ENCODE results near the gene ZNF418. TPM values are rescaled to one million over a fixed set of nuclear protein-coding genes. Genes with fewer than 3 reads are reported as not detected.

Gene ZNF418
- 1 to 10 TPM; 2.7 to 6.5 TPM for total RNA-seq
- total RNA-seq, result 2.0 to 3.5 reads per million in 2 donors

- Mint-ChIP-seq H3K27me3 (no peaks in the 10 kb centered on the region), H3K4me3 (peak within 1 kb of the TSS; percentile 87), H3K4me1 (peaks cover 4% of the 10 kb centered on the region), H3K36me3 (ENCODE audit: low read depth) (no peaks in the 10 kb centered on the region), H3K27ac (peak within 1 kb of the TSS; percentile 85)
- peaks cover 19% of the 10 kb centered on the region for H3K9me3 ChIP-seq (ENCODE audit: control insufficient read depth, low read length, poor library complexity, severe bottlenecking)
- ATAC-seq (peak; percentile 99), DNase-seq (peak in 2 of 3 donors; percentile 10 to 27)
Measured at GRCh38 chr19:57934820-57935665, at the start of gene ZNF418. ZNF418 (minus strand) TSS chr19:57935402; CDS start chr19:57933822, 1,580 bp downstream.

- peaks cover 76% of the 10 kb centered on the region for H3K9me3 ChIP-seq (ENCODE audit: control insufficient read depth, low read length, poor library complexity, severe bottlenecking)
- Mint-ChIP-seq H3K27me3 (no peaks in the 10 kb centered on the region), H3K36me3 (ENCODE audit: low read depth) (peaks cover 2% of the 10 kb centered on the region), H3K4me3 (no peak overlapping the region), H3K4me1 (no peaks in the 10 kb centered on the region), H3K27ac (no peak overlapping the region)
- ATAC-seq, result no peak
- no peak for DNase-seq
Measured at GRCh38 chr19:57978586-57979289, 43.5 kb upstream of the ZNF418 start.

GRCh38 chr19:57974434-57974833 lies 39.2 kb upstream of the ZNF418 start, which contains the start of gene C19orf18:
C19orf18 (minus strand) TSS chr19:57974534; CDS start chr19:57974432, 102 bp downstream.
- peaks cover 52% of the 10 kb centered on the region for H3K9me3 ChIP-seq (ENCODE audit: control insufficient read depth, low read length, poor library complexity, severe bottlenecking)
- Mint-ChIP-seq H3K4me1 (no peaks in the 10 kb centered on the region), H3K36me3 (ENCODE audit: low read depth) (peaks cover 2% of the 10 kb centered on the region), H3K27me3 (no peaks in the 10 kb centered on the region), H3K4me3 (no peak within 1 kb of the TSS), H3K27ac (no peak within 1 kb of the TSS)
- ATAC-seq, result no peak
- no peak for DNase-seq

- peaks cover 3% of the 10 kb centered on the region for H3K36me3 Mint-ChIP-seq (ENCODE audit: low read depth)
- H3K27ac Mint-ChIP-seq, result no peak overlapping the region
- no peak for DNase-seq
- peaks cover 3% of the 10 kb centered on the region for H3K9me3 ChIP-seq (ENCODE audit: control insufficient read depth, low read length, poor library complexity, severe bottlenecking)
- H3K4me1 Mint-ChIP-seq, result no peaks in the 10 kb centered on the region
- H3K27me3 Mint-ChIP-seq, result no peaks in the 10 kb centered on the region
- no peak for ATAC-seq
- no peak overlapping the region for H3K4me3 Mint-ChIP-seq
Measured at GRCh38 chr19:57964761-57965160, 29.6 kb upstream of the ZNF418 start.

- peaks cover 5% of the 10 kb centered on the region for H3K9me3 ChIP-seq (ENCODE audit: control insufficient read depth, low read length, poor library complexity, severe bottlenecking)
- H3K36me3 Mint-ChIP-seq (ENCODE audit: low read depth), result peaks cover 2% of the 10 kb centered on the region
- DNase-seq (no peak), ATAC-seq (no peak)
- H3K27ac Mint-ChIP-seq, result no peak overlapping the region
- no peaks in the 10 kb centered on the region for H3K4me1 Mint-ChIP-seq
- H3K4me3 Mint-ChIP-seq, result no peak overlapping the region
- no peaks in the 10 kb centered on the region for H3K27me3 Mint-ChIP-seq
Measured at GRCh38 chr19:57961785-57962184, 26.6 kb upstream of the ZNF418 start.

GRCh38 chr19:57954996-57955395 lies 19.8 kb upstream of the ZNF418 start:
- H3K36me3 Mint-ChIP-seq (ENCODE audit: low read depth), result peaks cover 5% of the 10 kb centered on the region
- no peak overlapping the region for H3K4me3 Mint-ChIP-seq
- no peaks in the 10 kb centered on the region for H3K4me1 Mint-ChIP-seq
- peaks cover 9% of the 10 kb centered on the region for H3K27me3 Mint-ChIP-seq
- no peak for ATAC-seq
- H3K27ac Mint-ChIP-seq, result no peak overlapping the region
- no peak for DNase-seq
- peaks cover 2% of the 10 kb centered on the region for H3K9me3 ChIP-seq (ENCODE audit: control insufficient read depth, low read length, poor library complexity, severe bottlenecking)

GRCh38 chr19:57949702-57950101 lies 14.5 kb upstream of the ZNF418 start:
- H3K4me3 Mint-ChIP-seq, result no peak overlapping the region
- no peaks in the 10 kb centered on the region for H3K4me1 Mint-ChIP-seq
- H3K27me3 Mint-ChIP-seq, result peaks cover 6% of the 10 kb centered on the region
- H3K27ac Mint-ChIP-seq, result no peak overlapping the region
- no peaks in the 10 kb centered on the region for H3K9me3 ChIP-seq (ENCODE audit: control insufficient read depth, low read length, poor library complexity, severe bottlenecking)
- no peak for ATAC-seq
- DNase-seq, result no peak
- peaks cover 3% of the 10 kb centered on the region for H3K36me3 Mint-ChIP-seq (ENCODE audit: low read depth)

- Mint-ChIP-seq H3K27me3 (peaks cover 2% of the 10 kb centered on the region), H3K27ac (no peak overlapping the region), H3K36me3 (ENCODE audit: low read depth) (no peaks in the 10 kb centered on the region), H3K4me3 (no peak overlapping the region), H3K4me1 (no peaks in the 10 kb centered on the region)
- DNase-seq, result no peak
- no peaks in the 10 kb centered on the region for H3K9me3 ChIP-seq (ENCODE audit: control insufficient read depth, low read length, poor library complexity, severe bottlenecking)
- ATAC-seq, result no peak
Measured at GRCh38 chr19:57949296-57949695, 14.1 kb upstream of the ZNF418 start.

GRCh38 chr19:57947419-57948134 lies 12.4 kb upstream of the ZNF418 start, which contains the start of gene ZNF256:
ZNF256 (minus strand) TSS chr19:57947706; CDS start chr19:57947474, 232 bp downstream.
- peaks cover 8% of the 10 kb centered on the region for H3K9me3 ChIP-seq (ENCODE audit: control insufficient read depth, low read length, poor library complexity, severe bottlenecking)
- ATAC-seq, result peak; percentile 96
- no peaks in the 10 kb centered on the region for H3K4me1 Mint-ChIP-seq
- peak; percentile 54 to 71 (median 71) for DNase-seq
- H3K27me3 Mint-ChIP-seq, result no peaks in the 10 kb centered on the region
- H3K36me3 Mint-ChIP-seq (ENCODE audit: low read depth), result peaks cover 7% of the 10 kb centered on the region
- H3K27ac Mint-ChIP-seq, result peak within 1 kb of the TSS; percentile 57
- peak within 1 kb of the TSS; percentile 87 for H3K4me3 Mint-ChIP-seq

- Mint-ChIP-seq H3K4me1 (no peaks in the 10 kb centered on the region), H3K27me3 (no peaks in the 10 kb centered on the region), H3K36me3 (ENCODE audit: low read depth) (peaks cover 10% of the 10 kb centered on the region), H3K27ac (no peak overlapping the region), H3K4me3 (peak overlapping the region; percentile 87)
- H3K9me3 ChIP-seq (ENCODE audit: control insufficient read depth, low read length, poor library complexity, severe bottlenecking), result peaks cover 13% of the 10 kb centered on the region
- no peak for ATAC-seq
- no peak for DNase-seq
Measured at GRCh38 chr19:57947088-57947418, 11.9 kb upstream of the ZNF418 start.

GRCh38 chr19:57946316-57946715 lies 11.1 kb upstream of the ZNF418 start:
- H3K4me1 Mint-ChIP-seq, result no peaks in the 10 kb centered on the region
- no peak overlapping the region for H3K27ac Mint-ChIP-seq
- H3K36me3 Mint-ChIP-seq (ENCODE audit: low read depth), result peaks cover 17% of the 10 kb centered on the region
- DNase-seq, result no peak
- H3K9me3 ChIP-seq (ENCODE audit: control insufficient read depth, low read length, poor library complexity, severe bottlenecking), result peaks cover 20% of the 10 kb centered on the region
- no peak for ATAC-seq
- H3K27me3 Mint-ChIP-seq, result no peaks in the 10 kb centered on the region
- peak overlapping the region; percentile 87 for H3K4me3 Mint-ChIP-seq

GRCh38 chr19:57941593-57941992 lies 6.4 kb upstream of the ZNF418 start:
- ATAC-seq, result no peak
- DNase-seq, result no peak
- Mint-ChIP-seq H3K27me3 (no peaks in the 10 kb centered on the region), H3K36me3 (ENCODE audit: low read depth) (peaks cover 20% of the 10 kb centered on the region), H3K4me3 (no peak overlapping the region), H3K27ac (no peak overlapping the region), H3K4me1 (no peaks in the 10 kb centered on the region)
- peaks cover 27% of the 10 kb centered on the region for H3K9me3 ChIP-seq (ENCODE audit: control insufficient read depth, low read length, poor library complexity, severe bottlenecking)

- Mint-ChIP-seq H3K27me3 (no peaks in the 10 kb centered on the region), H3K27ac (peak overlapping the region; percentile 85), H3K4me3 (no peak overlapping the region), H3K4me1 (peaks cover 4% of the 10 kb centered on the region), H3K36me3 (ENCODE audit: low read depth) (no peaks in the 10 kb centered on the region)
- ATAC-seq (no peak), DNase-seq (no peak)
- H3K9me3 ChIP-seq (ENCODE audit: control insufficient read depth, low read length, poor library complexity, severe bottlenecking), result peaks cover 19% of the 10 kb centered on the region
Measured at GRCh38 chr19:57935731-57936130, 529 bp upstream of the ZNF418 start.

Measured in T-helper 17 cell (primary cell).